GM18858 (cell line): ENCODE measurements around the gene RPS6KA4.
"Not testable (repeated sequence)": the region's sequence is repeated elsewhere in the genome, so short reads cannot be mapped to it uniquely, and the experiment has no call there.

Experiments
- ATAC-seq: cut with Tn5 transposase; IDR thresholded peaks from one replicate; pipeline ENCODE4 v1.9.1; 2021; ENCODE audit not compliant: unreplicated experiment

RPS6KA4 gene

DNA sequence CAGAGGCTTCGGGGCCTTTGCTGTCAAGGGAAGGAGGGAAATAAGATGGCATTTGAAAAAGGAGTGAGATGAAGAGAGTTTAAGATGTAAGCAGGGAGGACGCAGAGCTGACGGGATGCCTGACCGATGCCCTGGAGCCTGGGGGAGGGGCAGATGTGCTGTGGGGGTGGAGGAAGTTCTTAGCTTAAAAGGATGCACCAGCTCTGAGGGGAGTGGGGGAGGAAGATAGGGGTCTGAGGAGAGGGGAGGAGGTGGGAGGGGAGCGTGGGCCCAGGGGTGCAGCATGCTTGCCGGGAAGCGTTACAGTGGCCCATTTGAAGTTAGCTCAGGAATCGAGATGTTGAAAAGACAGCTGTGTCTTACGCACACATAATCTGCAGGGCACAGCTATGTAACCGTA is 56.3 kb downstream of the RPS6KA4 start:
- no peak for ATAC-seq

DNA sequence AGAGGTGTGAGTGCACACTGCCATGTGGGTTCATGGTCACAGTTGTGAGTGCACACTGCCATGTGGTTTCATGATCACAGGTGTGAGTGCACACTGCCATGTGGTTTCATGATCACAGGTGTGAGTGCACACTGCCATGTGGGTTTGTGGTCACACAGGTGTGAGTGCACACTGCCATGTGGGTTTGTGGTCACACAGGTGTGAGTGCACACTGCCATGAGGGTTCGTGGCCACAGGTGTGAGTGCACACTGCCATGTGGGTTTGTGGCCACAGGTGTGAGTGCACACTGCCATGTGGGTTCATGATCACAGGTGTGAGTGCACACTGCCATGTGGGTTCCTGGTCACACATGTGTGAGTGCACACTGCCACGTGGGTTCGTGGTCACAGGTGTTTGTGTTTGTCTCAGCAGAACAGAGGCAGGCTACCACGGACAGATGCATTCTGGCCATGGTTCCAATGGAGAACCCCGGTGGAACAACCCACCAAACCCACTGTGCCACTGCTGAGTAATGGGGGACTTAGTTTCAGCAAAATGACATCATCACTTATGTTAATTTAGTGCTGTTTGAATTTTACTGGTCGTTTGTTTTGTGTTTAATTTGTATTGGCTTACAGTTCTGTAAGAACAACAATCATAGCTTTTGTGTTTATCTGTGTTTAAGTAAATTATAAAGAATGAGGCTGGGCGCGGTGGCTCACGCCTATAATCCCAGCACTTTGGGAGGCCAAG is 57.2 kb downstream of the RPS6KA4 start:
- ATAC-seq = no peak

DNA sequence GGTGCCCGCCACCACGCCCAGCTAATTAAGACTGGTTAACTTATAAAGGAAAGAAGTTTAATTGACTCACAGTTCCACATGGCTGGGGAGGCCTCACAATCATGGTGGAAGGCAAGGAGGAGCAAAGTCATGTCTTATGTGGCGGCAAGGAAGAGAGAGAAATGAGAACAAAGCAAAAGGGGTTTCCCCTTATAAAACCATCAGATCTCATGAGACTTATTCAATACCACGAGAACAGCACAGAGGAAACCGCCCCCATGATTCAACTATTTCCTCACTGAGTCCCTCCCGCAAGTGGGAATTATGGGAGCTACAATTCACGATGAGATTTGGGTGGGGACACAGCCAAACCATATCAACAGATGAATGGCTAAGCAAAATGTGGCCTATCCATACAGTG is 59.3 kb downstream of the RPS6KA4 start:
- not testable (repeated sequence) for ATAC-seq

DNA sequence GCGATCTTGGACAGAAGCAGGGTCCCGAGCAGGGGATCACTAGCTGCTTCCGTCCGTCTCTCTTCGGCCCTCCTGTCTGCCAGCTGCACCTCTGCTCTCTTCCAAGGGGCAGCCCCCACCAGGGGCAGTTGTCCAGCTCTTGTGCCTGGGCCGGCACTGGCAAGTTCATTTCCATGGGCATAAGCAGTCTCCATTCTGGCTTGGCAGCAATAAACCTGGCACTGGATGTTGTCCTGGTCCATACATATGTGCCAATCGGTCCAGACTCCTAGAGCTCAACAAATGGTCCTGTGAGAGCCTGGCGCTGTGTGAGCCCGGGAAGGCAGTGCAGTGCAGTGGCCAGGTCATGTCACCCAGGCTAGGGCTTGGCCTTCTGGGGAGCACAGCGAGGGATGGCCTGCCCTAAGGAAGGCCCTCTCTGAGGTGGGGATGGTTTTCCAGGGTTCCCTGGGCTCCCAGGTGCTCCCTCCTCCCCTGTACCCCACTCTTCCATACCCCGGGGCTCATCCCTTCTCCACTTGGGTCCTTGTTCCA is 60.4 kb downstream of the RPS6KA4 start:
- no peak for ATAC-seq

DNA sequence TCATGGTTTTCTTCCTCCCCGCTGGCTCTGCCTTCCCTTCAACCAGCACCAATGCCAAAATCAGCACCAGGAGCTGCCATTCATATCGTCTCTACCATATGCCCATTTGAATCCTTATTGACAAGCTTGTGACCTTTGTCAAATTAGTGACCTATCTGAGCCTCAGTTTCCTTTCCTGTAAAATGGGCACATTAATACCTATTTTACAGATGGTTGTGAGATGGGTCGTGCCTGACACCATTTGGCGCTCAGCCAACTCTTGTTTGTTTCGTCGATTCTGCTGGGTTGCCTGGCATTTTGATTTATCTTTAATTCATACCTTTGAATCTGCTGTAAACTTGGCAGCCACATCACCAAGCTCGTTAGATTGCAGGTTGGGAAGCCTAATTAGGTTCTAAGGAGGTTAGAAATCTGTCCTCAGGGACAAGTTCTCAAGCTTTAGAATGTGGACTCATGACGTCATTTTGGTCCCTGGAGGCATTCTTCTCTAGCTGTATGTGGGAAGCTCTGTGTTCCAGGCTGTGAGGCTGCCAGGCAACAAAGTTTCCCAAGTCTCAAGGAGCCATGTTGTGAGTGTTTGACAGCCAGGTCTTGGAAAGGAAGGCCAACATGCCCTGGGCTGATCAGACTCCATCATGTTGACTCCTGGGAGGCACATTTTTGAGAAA is 61.0 kb downstream of the RPS6KA4 start:
- ATAC-seq = no peak
